CD4-positive, alpha-beta T cell treated with Interleukin-17A for 4 hours (primary cell): ENCODE measurements around the gene DNM3.

ENCODE experiments used
- DNase-seq: peaks from one replicate; pipeline ENCODE4 v3.0.0-alpha.2; 2020; ENCODE audit warnings: mixed read lengths

DNM3 gene

GRCh38 chr1:172446547-172446946 is 605.2 kb downstream of the DNM3 start:
- DNase-seq: no peak

GRCh38 chr1:172447641-172448040 is 606.3 kb downstream of the DNM3 start:
- no peak for DNase-seq

GRCh38 chr1:172448995-172449584 is 607.8 kb downstream of the DNM3 start:
- DNase-seq: peak; percentile 23

DNA sequence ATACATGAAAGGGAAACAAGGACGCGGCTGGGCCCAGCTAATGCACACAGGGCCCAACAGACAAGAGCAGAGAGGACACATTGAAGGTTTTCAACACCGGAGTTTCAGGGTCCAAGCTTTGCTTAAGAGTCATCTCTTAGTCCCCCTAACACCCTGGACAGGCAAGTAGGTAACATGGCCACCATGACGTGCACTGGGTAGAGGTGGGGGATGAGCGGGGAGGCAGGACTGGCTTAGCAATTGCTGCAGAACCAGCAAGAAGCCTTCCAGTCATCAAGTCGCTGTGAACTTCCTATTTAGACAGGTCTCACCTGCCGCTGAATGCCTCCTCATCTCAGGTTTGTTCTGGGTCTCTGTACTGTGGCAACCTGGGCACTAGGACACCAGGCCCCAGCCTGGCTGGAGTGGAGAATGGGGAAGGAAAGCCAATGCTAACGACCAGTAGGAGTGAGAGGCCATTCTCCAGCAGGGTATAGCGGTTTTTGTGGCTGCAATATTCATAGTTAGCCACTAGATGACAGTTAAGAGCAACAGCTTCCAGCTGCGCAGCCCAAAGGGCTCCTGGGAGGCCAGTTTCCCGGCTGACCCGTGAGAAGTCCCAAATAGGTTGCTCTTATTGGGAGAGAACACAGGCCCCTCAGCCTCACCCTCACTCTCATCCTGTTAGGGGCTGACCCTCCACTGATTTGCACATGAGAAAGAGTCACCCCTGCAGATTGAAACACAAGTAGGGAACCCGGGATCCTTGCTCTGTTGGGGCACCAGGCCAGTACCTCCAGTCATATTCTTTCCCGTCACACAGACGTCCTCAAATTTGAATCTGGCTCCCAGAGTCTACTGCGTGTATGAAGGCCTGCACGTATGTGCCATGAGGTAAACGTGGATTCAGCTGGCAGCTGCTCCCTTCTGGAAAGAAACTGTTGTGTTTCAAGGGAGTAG is 608.6 kb downstream of the DNM3 start:
- DNase-seq: peak; percentile 52

- peak; percentile 74 for DNase-seq
These were observed 609.2 kb downstream of the DNM3 start for GRCh38 chr1:172450524-172450885.

- DNase-seq: peak; percentile 45
These were observed 609.7 kb downstream of the DNM3 start for GRCh38 chr1:172451002-172451443.

DNA sequence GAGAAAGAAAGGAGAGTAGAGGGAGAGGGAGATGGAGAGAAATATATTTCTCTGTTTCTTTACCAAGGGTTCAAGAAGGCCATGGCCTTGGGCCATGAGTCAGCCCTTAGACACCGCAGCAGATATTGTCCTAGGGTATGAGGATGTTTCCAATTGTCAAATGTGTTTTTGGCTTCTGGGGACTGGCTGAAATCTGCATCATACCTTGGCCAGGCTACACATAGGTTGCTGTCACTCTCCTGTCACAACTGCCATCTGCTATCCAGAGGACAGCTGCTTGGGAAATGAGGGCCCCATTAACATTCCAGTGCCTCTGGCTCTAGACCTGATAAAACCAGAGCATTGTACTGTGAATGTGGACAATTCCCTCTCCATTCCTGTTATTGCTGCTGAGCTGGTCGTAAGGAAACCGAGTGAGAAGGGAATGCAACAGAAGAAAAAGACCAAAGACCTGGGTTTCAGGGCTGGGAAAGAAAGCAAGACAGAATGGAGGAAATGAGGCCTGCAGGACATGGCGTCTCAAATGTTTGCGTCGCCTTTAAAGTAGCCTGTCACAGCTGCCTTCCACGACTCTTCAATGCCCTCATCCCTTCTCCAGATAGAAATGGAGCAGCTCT is 611.3 kb downstream of the DNM3 start:
- DNase-seq: no peak

DNA sequence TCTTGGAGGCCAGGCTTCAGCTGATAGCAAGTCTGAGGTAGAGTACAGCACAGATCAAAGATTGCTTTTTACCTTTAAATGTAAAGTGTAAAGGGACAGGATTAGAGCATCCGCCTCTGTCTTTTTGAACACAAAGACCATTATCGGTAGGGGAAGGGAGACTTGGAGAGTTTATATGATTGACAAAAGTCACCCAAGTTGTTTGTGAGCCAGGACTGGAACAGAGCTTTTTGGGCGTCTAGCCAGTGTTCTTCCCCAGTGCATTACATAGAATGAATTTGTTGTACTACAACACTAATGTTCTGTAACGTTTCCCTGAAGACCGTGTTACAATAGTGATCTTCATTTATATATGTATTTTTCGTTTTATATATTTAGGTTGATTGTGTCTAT is 611.9 kb downstream of the DNM3 start:
- no peak for DNase-seq

DNA sequence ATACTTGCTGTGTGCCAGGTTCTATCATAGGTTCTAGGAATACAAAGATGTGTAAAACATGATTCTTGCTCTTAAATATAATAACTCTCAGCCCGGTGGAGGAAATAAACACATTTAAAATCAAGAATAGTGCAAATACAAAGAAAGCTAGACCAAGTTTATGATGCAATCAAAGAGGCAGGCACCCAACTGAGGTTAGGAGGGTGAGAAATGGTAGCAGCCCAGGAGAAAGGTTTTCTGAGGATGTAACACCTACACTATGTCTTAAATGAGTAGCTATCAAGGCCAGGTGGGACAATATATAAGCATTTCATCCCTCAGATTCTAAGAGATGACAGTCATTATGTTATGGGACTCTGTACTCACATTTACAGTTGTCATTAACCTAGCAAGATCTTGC is 612.3 kb downstream of the DNM3 start:
- DNase-seq: no peak

GRCh38 chr1:172455451-172455850 is 614.2 kb downstream of the DNM3 start:
- DNase-seq: no peak

- DNase-seq: no peak
These were observed 615.1 kb downstream of the DNM3 start for GRCh38 chr1:172456344-172456769.

GRCh38 chr1:172457479-172458130 is 616.3 kb downstream of the DNM3 start:
- DNase-seq: no peak

- DNase-seq: no peak
These were observed 618.9 kb downstream of the DNM3 start for GRCh38 chr1:172460177-172460576.

GRCh38 chr1:172460887-172461315 is 619.6 kb downstream of the DNM3 start:
- DNase-seq: no peak
